K562 treated with DMSO at 1 percent for 24 hours (cell line): ENCODE results near the gene VPS51. TPM values are rescaled to one million over a fixed set of nuclear protein-coding genes. Genes with fewer than 3 reads are reported as not detected.

ENCODE experiments used
- total RNA-seq: library from RNA; unstranded; fragments of 300-600 nt; gene quantifications from 2 replicates; pipeline ENCODE4 v1.2.3, GENCODE V29; 2022; ENCODE audit warnings: low read depth; ENCODE audit not compliant: insufficient read depth

Gene VPS51
- total RNA-seq: 133 and 154 TPM in 2 replicates

DNA sequence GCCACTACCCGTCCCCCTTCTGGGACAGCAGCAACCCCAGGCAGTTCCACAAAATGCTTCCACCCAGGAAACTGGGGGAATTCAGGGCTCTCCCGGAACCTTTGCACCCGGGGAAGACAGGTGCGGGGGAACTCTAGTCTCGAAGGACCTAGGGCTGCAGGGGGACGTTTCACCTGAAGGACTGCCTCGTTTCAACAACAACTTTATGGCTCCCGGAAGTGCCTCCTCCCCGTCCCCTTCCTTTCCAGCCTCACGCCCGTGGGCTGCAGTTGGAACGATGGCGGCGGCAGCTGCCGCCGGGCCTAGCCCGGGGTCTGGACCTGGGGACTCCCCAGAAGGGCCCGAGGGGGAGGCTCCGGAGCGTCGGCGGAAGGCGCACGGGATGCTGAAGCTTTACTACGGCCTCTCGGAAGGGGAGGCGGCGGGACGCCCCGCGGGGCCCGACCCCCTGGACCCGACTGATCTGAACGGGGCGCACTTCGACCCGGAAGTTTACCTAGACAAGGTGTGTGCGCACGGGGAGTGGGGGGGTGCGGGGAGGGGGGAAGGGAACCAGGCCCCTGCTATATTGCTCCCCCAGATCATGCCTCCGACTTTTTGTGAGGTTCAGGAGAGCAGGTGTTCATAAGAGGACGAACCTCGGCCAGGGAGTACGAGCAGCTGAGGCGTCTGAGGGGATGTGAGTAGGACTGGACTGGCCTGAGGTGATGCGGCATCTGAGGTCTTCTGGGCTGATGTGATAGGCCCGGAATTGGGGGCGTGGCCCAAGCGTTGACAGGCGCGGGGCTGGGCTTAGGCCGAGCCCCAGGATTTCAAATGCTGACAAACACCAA is at the start of gene VPS51:
Gene VPS51 (plus strand): TSS at position 241 of the 833 bp plus-strand sequence. CDS start 37 bp downstream, at position 278.

GRCh38 chr11:65058419-65059054 is 37.5 kb upstream of the VPS51 start, which contains the start of gene NAALADL1:
Gene NAALADL1, minus strand, starts transcription at chr11:65058553. Its CDS starts 32 bp downstream, at chr11:65058521.

GRCh38 chr11:65083834-65084597 is 12.0 kb upstream of the VPS51 start, which contains the start of the genes CDCA5 and ZFPL1:
Gene CDCA5, minus strand, starts transcription at chr11:65084040. Its CDS starts 62 bp downstream, at chr11:65083978.
Gene ZFPL1, plus strand, starts transcription at chr11:65084222. Its CDS starts 477 bp downstream, at chr11:65084699.

DNA sequence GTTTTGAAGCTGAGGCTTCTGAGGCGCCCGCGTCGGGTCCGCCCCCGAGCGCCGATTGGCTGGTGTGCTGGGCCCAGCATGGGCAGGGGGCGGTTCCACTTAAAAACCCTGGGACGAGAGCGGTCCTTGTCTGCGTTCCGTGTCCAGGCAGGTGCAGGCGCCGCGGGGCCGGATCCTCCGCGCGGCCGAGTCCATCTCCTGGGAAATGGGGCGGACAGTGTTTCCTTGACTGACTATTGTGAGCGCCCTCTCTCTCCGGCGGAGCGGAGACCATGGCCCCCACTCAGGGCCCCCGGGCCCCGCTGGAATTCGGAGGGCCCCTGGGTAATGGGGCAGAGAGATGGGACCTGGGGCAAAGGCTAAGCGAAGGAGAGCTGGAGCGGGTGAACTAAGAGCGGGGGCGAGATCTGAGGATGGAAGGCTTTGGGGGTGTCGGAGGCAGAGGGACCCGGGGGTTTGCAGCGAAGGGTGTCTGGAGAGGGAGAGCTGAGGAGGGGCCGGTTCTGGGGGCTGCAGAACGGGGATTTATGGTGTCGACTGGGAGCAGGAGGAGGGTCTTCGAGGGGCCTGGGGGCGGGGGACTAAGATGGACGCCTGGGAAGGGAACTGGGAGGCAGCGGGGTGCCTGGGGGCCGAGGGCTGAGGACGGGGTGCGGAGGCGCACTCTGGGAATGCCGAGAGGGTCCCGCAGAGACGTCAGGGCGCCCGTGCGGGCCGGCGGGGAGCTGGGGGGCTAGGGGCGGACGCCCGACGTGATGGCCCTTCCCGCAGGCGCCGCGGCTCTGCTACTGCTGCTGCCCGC is 15.9 kb downstream of the VPS51 start, which contains the start of gene TM7SF2:
Gene TM7SF2 (plus strand): TSS at position 129 of the 802 bp plus-strand sequence. CDS start 144 bp downstream, at position 273.

DNA sequence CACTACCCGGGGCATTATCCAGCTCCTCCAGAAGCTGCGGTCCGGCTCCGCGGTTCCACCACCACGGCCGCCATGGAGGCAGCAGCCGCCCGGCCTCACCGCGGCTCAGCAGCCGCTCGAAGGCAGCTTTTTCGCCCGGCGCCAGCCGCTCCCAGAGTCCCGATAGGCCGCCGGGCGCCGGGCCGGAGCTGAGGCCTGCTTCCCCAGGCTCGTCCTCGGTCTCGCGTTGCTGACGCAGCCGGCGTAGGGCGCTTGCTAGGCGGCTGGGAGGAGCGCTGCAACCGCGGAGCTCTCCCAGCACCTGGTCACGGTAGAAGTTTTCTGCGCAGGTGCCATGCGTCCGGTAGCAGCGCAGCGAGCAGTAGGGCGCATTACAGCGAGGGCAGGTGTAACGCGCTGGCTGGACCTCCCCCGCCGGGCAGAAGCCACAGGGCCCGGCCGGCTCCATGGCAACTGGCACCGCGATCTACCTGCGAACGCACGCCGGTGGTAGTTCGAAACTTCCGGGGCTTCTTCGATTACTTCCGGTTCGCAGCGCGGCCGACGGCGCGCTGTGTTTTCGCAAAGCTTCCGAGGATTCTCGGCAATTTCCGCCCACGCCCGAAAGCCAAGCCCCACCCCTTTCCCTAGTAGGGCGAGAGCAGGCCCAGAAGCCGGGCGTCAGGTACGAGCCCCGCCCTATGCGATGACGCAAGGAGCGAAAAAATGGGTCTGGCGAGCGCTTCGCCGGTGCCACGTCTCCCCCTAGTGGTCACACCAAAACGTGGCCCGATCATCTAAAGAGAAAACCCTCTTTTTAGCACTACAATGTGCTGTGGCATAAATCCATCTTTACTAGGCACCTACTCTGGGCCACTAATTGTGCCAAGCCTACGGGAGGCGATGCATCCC is 21.4 kb downstream of the VPS51 start, which contains the start of gene ZNHIT2:
Gene ZNHIT2 (minus strand): TSS at position 496 of the 891 bp plus-strand sequence. CDS start 48 bp downstream, at position 448.

DNA sequence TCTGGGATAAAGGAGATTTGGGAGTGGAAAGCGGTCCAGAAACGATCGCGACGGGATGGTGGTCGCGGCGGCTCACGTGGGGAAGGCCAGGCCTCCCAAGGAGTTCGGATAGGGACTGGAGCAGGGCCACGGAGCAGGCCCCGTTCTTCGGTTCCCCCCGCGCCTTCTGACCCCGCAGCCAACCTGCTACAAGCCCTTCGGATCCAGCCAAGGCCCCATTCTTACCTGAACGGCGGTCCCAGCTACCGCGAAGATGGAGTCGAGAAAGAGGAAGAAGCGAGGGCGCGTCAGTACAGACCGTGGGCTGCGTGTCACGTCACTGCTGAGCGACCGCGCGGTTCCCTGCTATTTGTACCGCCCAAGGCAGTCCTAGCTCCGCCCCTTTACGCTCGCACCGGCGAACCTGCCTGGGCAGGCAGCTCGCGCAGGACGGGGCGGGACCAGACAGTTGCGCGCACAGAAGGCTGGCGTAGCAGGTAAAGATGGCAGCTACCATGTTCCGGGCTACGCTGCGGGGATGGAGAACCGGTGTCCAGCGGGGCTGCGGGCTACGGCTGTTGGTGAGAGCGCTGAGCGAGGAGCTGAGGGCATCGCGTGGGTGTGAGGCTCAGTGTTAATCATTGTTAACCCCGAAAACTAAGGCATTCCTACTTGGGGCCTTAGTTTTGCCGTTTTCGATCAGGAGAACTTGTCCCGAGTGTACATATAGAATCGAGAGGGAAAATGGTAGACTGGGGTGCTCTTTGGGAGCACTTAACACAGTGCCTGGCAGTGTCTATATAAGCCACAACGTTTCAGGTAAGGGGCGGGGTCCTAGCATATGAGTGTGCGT is 26.1 kb downstream of the VPS51 start, which contains the start of the genes FAU and MRPL49:
Gene FAU (minus strand): TSS at position 270 of the 832 bp plus-strand sequence. CDS start 321 bp downstream, outside the sequence.
Gene MRPL49 (plus strand): TSS at position 457 of the 832 bp plus-strand sequence. CDS start 26 bp downstream, at position 483.

GRCh38 chr11:65134240-65134951 is 38.4 kb downstream of the VPS51 start, which contains the start of gene SYVN1:
Gene SYVN1, minus strand, starts transcription at chr11:65134519. Its CDS starts 918 bp downstream, at chr11:65133601.

Other genes with a start within 250 kb of the VPS51 start
- 69.7 and 74.6 TPM in 2 replicates for gene EHD1, start 217.6 kb upstream of the VPS51 start, total RNA-seq
- 70.0 and 70.9 TPM in 2 replicates for gene ATG2A, start 179.0 kb upstream of the VPS51 start, total RNA-seq
- 15.6 and 16.7 TPM in 2 replicates for gene PPP2R5B, start 171.5 kb upstream of the VPS51 start, total RNA-seq
- not detected in 2 replicates for gene GPHA2, start 160.3 kb upstream of the VPS51 start, total RNA-seq
- gene MAJIN, start 124.1 kb upstream of the VPS51 start, total RNA-seq: 0.31 TPM in 1 of 2 replicates, not detected in the other
- gene BATF2, start 99.2 kb upstream of the VPS51 start, total RNA-seq: 10.3 TPM in 2 replicates
- gene ARL2, start 82.1 kb upstream of the VPS51 start, total RNA-seq: 131 and 142 TPM in 2 replicates
- 53.8 and 58.4 TPM in 2 replicates for gene SNX15, start 68.8 kb upstream of the VPS51 start, total RNA-seq
- gene SAC3D1, start 55.0 kb upstream of the VPS51 start, total RNA-seq: 65.7 and 77.0 TPM in 2 replicates
- 0.61 TPM in 1 of 2 replicates, not detected in the other for gene NAALADL1, start 37.7 kb upstream of the VPS51 start, total RNA-seq
- 83.8 and 84.5 TPM in 2 replicates for gene CDCA5, start 12.2 kb upstream of the VPS51 start, total RNA-seq
- gene ZFPL1, start 12.0 kb upstream of the VPS51 start, total RNA-seq: 72.4 and 80.5 TPM in 2 replicates
- 34.6 and 41.2 TPM in 2 replicates for gene TM7SF2, start 15.7 kb downstream of the VPS51 start, total RNA-seq
- 52.0 and 61.4 TPM in 2 replicates for gene ZNHIT2, start 21.5 kb downstream of the VPS51 start, total RNA-seq
- gene FAU, start 25.9 kb downstream of the VPS51 start, total RNA-seq: 1,172 and 1,237 TPM in 2 replicates
- 82.6 and 89.4 TPM in 2 replicates for gene MRPL49, start 26.1 kb downstream of the VPS51 start, total RNA-seq
- gene SYVN1, start 38.3 kb downstream of the VPS51 start, total RNA-seq: 60.9 and 64.4 TPM in 2 replicates
- gene SPDYC, start 74.0 kb downstream of the VPS51 start, total RNA-seq: 24.4 and 27.1 TPM in 2 replicates
- 212 and 218 TPM in 2 replicates for gene CAPN1, start 85.7 kb downstream of the VPS51 start, total RNA-seq
- 36.6 and 45.4 TPM in 2 replicates for gene POLA2, start 165.7 kb downstream of the VPS51 start, total RNA-seq
- 3.8 and 8.0 TPM in 2 replicates for gene CDC42EP2, start 218.7 kb downstream of the VPS51 start, total RNA-seq
- gene DPF2, start 237.6 kb downstream of the VPS51 start, total RNA-seq: 67.3 and 67.9 TPM in 2 replicates